ENCODE data around the gene CA5B.
"Not testable (repeated sequence)": the region's sequence is repeated elsewhere in the genome, so short reads cannot be mapped to it uniquely, and the experiment has no call there.

The CA5B gene

DNA sequence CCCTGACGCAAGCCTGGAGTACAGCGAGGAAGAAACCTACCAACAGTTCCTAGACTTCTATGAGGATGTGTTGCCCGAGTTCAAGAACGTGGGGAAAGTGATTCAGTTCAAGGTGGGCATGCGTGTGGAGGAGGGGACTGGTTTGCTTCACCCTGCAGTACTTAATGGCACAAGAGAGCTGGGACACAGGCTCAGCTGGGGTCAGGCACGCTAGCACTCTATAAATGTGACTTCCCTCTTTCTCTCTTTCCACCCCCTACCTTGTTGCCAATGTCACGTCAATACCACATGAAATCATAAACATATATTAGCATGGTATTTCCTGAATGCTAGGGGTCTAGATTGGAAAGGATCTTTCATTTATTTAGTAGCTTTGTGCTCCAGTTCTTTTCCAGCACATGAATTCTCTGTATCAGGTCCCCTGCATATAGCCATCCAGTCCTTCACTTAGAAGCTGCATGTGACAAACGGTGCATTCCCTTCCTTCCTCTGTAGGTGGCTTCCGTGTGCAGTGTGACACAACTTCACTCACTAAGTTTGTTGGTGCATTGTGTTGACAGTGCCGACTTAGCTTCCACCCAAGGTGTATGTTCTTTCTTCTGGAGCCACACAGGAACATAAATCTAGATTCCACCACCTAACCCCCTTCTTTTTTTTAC lies 77.8 kb downstream of the CA5B start:
- DNase-seq = peak; percentile 29

DNA sequence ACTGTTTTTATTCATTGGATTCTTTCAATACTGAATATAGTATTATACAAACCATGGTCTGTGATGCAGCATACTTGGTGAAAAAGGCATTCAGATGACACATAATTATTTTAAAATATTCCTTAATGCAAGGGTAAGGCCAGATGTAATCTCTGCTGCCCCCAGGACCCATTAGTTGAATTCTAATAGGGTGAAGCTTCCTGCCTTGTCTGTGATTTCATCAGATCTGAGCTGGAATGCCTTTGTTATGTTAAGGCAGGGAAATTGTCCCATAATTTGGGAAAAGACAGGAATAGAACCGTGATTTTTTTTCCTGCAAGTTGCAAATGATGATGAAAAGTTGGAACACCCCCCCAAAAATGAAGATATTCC lies 78.4 kb downstream of the CA5B start:
- DNase-seq = no peak

DNA sequence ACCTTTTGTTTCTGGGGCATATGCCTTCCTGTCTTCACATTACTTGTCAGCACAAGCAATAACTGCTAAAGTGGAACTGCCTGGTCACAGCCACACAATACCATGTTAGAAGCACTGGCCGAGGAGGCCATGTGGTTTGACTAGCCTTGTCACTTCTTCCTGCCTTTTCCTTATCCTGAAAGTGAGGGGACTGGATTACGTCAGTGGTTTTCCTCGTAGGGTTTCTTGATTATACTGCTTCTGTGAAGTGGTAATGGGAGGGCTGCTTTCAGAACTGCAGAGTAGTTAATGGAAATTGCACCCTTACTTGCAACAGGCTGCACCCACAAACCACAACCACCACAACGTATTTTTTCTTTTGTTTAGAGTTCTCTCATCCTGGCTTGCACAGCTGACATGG lies 78.8 kb downstream of the CA5B start:
- no peak for DNase-seq

DNA sequence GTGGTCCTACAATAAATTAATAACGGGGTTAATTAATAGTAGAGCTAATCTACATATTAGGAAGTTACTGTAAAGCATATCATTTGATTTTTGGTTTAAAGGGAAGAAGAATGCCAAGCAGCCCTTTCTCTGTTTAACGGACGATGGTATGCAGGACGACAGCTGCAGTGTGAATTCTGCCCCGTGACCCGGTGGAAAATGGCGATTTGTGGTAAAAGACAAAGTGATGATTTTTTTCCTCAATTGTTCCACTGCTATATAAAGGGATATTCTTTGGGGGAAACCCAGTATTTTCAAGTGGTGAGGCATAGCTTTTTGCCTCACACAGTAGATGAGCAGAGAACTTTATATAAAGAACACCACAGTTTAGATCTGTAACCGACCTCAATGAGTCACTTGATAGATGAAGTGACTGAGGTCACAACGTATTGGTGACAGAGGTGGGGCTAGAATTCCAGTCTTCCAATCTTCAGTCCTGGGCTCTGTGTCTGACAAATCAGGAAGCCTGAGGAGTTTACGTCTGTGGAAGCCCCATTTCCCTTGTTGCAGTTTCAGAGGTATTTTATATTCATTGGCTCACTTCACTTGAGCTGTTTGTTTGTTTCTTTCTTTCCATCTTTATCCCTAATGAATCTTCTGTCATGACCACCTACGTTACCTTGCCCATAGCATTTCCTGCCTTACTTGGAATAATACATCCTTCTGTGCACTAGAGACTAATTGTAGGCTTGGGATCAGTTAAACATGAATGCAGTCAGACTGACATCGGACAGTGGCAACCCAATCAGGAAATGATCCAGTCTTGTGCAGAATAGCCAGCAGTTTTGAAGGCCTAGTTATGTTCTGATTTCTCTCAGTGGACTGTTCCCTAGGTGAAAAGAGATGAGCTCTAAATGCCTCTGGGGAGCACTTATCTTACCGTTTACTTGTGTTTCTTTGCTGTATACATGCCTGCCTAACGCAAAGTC lies 82.3 kb downstream of the CA5B start:
- no peak for DNase-seq

DNA sequence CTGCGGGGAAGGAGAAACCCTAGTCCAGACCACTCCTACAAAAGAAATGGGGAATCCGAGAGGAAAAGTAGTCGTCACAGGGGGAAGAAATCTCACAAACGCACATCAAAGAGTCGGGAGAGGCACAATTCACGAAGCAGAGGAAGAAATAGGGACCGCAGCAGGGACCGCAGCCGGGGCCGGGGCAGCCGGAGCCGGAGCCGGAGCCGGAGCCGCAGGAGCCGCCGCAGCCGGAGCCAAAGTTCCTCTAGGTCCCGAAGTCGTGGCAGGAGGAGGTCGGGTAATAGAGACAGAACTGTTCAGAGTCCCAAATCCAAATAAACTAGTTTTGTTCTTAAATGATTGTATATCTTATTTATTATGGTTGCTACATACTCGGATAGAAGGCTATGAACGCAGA lies 84.9 kb downstream of the CA5B start:
- no peak for DNase-seq

DNA sequence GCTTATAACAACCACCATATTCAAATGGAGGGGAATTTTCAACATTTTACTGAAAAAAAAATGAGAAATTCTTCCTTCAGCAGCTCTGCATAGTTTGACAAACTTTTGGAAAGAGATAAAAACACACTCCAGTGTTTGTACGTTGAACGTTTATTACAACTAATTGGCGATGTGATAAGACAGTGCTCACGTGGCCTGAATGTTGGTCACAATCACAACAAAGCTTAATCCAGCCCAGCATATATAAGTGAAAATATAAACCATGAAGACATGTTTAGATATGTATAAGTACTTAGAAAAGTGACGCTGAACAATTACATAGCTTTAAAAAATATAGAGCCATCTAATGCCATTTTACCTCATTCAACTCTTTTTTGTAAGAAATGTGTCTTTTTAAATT lies 87.9 kb downstream of the CA5B start:
- DNase-seq = no peak

DNA sequence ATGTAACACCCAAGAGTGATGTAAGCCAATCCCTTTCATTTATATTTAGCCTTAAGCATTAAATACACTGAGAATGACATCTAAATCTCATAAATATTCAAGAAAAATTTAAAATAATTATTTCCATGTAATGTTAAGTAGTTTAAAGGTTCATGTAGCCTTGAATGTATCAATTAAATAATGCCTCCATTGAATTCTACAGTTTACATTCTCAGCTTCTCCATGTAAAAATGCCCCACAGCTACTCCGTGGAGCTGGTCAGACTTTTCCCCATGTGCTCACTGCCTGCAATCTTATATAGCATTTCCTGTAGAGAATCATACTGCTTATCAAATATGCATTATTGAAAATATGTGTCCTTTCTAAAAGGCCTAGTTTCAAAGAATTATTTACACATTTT lies 91.1 kb downstream of the CA5B start:
- no peak for DNase-seq

DNA sequence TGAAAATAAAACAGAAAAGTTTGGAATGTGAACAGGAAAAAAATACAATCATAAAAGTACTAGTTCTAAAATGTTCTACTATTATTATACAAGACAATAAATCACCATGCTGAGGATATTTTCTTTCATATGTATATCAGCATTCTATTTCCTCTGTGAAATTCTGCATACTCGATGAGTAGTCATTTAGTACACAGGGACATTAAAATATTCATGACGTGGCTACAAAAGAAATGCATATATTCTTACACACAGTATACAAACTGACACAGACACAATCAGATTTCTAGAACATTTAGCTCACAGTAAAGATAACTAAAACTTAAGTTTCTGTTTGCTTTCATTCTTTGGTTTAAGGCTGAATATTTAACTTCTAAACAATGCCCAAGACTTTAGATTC lies 93.3 kb downstream of the CA5B start:
- not testable (repeated sequence) for DNase-seq

DNA sequence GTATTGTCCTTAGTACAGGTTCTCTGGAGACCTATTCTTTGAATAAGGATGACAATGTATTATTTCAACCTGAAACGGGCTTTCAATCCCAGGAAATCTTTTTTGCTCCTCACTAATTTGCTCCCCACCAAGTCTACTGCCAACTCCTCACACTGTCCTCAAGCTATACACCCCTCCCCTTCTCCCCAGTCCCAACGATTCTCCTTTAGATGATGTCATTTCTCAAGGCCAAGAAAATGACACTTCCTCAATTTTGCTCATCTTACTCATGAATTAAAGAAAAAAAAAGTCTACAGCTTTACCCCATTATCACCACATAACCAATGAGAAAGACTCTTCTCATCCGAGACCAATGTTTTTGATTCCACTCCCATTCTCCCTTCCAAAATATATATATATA lies 96.0 kb downstream of the CA5B start:
- no peak for DNase-seq

DNA sequence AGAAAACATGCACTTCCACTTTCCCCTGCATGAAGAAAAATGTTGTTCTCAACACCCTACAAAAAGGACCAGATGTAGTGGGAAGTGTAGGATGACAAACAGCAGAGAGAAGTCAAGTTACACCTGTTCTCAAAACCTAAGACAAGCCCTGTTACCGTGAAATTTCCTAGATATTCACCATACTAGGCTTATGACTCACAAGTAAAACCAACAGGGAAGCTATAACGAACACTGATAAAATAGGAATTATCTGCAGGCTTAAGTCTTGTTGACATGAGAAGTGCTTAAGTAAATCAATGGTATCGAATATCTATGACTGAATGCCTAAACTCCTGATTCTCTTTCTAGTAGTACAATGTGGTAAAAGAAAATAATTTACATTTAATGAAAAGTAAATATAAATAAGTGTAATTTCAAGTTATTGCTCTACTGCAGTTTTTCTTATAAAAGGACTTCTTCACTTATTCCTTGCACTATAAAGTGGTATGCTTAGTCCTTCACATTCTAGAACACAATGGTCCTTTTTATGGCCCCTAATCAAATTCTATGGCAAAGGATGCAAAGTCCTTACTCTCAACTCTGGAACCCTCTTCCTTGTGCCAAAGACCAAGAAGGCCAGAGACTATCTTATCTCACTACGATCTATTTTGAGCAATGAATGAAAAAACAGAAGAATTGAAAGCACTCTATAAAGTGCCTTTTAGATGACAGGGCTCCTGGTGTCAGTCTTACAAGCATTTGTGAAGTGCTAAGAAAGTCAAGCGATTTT lies 96.9 kb downstream of the CA5B start:
- DNase-seq = no peak

Measured in NCI-H82 (cell line).